GM19467 (cell line): ENCODE data around the gene OR2T8.

Experiments
- ATAC-seq: cut with Tn5 transposase; IDR thresholded peaks from one replicate; pipeline ENCODE4 v1.9.1; 2021; ENCODE audit warnings: mild to moderate bottlenecking, moderate library complexity; ENCODE audit not compliant: unreplicated experiment

The OR2T8 gene, protein sequence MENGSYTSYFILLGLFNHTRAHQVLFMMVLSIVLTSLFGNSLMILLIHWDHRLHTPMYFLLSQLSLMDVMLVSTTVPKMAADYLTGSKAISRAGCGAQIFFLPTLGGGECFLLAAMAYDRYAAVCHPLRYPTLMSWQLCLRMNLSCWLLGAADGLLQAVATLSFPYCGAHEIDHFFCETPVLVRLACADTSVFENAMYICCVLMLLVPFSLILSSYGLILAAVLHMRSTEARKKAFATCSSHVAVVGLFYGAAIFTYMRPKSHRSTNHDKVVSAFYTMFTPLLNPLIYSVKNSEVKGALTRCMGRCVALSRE

DNA sequence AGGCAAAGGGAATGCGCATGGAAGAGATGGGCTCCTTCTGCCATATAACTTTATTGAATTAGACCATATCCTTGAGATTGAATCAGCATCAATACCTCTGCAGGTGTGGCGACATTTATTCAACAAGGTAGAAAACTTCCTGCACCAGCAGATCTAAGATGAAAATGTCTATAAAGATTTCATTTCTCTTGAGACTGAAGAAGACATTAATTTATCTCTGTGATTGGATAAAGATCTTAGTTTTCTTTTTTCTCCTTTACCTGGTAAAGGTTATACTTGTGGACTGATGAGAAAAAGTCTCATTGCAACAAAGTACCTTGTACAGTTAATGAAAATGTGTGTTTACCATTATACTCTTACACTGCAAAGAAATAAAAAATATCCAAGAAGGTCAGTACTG, at the start of gene OR2T8:
Gene OR2T8, plus strand, starts transcription at position 301 of the 400 bp plus-strand sequence. CDS start 766 bp downstream, outside the sequence.
- no peak for ATAC-seq

DNA sequence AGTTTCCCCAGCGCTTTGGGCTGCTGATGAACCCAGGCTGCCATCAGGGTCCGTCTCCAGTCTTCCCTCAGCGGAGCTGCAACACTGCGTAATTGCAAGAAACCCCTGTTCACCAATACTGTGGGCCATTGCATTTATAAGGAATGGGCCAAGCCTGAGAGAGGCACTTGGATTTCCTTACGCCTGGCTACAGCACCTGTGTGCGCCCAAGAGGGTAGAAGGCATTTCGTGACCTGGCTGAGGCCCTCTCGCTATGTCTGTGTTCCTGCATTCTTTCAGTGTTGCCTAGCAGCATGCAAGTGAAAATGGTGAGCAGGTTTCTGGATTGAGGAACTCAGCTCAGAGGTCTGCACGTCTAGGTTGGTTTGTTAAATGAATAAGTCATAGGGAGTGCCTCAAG, 36.7 kb upstream of the OR2T8 start:
- no peak for ATAC-seq

DNA sequence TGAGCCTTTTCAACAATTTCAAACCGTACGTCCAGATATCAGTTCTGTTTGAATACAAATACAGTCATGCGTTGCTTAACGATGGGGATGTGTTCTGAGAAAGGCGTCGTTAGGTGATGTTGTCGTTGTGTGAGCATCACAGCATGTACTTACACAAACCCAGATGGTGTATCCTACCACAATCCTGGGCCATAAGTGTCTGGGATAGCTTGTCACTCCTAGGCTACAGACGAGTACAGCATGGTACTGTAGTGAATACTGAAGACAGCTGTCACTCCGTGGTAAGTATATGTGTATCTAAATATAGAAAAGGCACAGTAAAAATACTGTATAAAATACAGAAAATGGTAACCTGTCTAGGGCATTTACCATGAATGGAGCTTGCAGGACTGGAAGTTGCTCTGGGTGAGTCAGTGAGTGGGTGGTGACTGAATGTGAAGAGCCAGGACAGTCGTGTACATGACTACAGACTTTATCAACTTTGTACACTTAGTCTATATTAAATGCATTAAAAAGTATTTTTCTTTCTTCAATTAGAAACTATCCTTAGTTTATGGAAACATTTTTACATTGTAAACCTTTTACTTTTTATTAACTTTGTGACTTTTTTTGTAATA, 35.1 kb upstream of the OR2T8 start:
- no peak for ATAC-seq

DNA sequence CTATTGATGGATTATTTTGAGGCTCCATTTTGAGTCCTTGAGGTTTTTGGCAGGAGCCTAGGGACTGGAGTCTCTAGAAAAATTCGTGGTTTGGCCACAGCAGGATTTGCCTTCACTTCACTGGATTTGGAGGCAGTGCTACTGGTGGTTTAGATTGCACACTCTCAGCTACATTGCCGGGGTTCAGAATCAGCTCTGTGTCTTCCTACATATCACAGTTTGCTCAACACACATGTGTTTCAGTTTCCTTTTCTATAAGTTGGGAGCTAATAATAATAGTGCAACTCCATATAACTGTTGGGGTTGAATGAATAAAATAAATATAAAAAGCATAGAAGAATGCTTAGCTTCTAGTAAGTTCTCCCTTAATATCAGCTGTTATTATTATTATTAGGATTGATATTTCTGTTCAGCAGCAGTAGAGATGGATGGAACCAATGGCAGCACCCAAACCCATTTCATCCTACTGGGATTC, 24.9 kb upstream of the OR2T8 start, which contains the start of gene OR2W3:
Gene OR2W3, plus strand, starts transcription at position 425 of the 475 bp plus-strand sequence. Its CDS starts 0 bp downstream, at position 425.
- ATAC-seq = no peak

DNA sequence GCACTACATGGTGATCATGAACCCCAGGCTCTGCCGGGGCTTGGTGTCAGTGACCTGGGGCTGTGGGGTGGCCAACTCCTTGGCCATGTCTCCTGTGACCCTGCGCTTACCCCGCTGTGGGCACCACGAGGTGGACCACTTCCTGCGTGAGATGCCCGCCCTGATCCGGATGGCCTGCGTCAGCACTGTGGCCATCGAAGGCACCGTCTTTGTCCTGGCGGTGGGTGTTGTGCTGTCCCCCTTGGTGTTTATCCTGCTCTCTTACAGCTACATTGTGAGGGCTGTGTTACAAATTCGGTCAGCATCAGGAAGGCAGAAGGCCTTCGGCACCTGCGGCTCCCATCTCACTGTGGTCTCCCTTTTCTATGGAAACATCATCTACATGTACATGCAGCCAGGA, 24.1 kb upstream of the OR2T8 start:
- no peak for ATAC-seq

DNA sequence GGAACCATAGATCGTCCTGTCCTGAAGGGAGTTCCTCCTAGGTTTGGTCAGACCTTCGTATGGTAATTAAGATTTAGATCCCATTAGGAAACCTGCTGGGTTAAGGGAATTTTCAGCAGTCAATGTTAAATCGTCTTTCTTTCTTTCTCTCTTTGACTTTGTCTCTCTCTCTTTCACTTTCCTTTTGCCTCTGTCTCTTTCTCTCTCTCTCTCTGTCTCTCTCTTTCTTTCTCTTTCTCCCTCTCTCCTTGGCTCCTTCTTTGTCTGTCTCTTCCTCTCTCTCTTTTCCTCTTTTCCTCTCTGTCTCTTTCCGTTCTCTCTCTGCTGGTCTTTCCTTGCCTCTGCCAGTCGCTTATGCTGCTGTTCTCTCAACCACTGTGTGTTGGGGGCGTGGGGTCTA, 15.9 kb upstream of the OR2T8 start:
- no peak for ATAC-seq

DNA sequence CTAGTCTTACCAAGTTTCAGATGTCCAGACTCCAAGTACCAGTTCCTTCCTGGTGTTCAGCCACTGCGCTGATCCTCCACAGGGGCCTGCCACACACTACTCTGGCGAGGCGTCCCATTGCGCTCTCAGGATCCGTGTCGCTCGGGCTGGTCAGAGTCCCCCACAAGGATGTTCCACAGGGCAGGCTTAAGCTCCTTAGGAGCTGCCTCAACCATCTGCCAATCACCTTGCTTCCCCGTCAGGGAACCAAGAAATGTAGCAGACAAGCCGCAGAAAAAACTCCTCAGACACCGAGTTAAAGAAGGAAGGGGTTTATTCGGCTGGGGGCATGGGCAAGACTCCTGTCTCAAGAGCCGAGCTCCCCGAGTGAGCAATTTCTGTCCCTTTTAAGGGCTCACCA, 14.9 kb upstream of the OR2T8 start:
- no peak for ATAC-seq

DNA sequence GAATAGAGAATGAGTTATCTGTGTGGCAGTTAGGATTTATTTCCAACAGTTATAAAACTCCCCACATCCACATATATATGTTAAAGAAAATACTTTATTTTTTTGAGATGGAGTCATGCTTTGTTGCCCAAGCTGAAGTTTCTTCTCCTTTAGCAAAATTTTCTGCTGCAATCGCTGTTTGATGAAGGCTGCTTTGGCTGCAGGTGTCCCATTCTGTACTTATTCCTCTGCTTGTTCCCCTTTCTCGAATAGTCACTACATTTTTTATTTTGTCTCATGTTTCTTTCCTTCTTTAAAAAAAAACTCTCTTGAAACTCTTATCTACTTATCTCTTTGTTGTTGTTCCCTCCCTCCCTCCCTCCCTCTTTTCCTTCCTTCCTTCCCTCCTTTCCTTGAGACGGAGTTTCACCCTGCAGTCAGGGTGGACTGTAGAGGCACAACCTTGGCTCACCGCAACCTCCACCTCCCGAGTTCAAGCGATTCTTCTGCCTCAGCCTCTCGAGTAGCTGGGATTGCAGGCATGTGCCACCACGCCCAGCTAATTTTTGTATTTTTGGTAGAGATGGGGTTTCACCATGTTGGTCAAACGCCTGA, 14.0 kb upstream of the OR2T8 start:
- ATAC-seq = no peak

DNA sequence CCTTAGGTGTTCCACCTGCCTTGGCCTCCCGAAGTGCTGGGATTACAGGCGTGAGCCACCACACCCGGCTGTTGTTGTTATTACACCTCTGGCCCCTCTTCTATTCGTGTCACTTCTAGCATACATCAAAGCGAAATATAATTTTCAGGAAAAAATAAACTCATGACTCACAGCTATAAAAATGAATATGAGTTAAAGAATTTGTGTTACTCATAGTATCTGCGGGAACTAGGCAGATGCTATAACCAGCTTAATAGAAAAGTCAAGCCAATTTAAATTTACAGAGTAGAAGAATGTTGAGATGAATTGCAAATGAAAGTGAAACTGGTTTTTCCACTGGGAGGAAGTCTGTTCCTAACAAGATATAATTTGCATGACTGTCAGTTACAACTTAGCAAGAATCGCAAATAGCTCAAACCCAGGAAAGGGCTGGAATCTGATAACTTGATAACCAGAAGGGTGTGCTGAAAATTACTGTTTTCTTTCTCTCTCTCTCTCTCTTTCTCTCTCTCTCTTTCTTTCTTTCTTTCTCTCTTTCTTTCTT, 13.5 kb upstream of the OR2T8 start:
- ATAC-seq = no peak

DNA sequence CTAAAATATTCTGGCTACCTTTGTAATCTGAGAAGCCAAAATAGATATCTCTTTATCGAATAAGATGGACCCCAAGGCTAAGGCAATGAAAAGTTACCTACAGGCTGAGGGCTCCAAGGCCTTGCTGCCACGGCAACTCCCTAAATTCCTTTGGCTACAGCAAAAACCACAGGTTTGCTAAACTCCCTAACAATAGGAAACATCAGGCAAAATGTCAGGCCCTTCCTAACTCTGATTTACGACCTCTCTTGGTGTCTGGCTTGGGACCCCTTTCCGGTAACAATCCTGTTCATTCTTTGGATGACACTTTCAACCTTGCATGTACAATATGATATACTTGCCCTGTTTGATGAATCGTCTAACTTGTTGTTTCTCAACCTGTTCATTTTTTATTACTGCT, 11.3 kb upstream of the OR2T8 start:
- no peak for ATAC-seq

DNA sequence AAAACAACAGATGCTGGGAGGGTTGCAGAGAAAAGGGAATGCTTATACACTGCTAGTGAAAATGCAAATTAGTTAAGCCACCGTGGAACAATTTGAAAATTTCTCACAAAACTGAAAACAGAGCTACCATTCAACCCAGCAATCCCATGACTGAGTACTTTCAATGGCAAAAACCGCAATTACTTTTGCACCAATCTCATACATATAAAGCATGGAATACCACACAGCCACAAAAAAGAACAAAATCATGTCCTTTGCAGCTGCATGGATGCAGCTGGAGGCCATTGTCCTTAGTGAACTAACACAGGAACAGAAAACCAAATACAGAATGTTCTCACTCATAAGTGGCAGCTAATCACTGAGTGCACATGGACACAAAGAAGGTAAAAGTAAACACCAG, 6.3 kb upstream of the OR2T8 start:
- no peak for ATAC-seq

DNA sequence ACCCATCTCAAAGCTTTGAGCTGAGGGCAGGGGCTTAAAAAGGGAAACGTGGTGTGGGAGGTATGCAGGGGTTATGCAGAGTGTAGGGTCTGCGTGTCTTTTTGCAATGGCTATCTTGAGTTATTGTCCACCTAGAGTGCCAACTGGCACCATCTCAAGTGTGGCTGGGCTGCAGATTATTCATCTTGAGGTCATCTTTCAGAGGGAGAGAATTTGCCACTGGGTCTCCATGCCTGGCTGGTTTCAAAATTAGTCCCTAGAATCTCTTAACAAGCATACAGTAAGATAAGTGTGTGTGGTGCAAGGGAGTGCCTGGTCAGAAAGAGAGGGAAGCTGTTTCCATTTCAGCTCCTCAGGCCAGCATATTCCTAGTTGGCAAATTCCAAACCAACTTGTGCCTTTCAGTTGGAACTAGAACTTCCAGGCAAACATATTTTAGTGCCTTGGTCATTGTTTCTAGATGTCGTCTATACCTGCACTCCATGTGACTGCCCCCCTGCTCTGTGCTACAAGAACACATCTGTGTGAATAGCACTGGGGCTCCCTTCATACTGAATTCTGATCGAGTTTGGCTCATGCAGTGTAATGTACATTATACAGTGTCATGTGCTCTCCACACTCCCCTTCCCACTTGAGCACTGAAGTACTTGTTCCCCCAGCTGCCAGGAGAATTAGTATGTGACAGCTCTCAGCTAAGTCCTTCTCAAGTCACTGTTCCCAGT, 5.0 kb upstream of the OR2T8 start:
- no peak for ATAC-seq

DNA sequence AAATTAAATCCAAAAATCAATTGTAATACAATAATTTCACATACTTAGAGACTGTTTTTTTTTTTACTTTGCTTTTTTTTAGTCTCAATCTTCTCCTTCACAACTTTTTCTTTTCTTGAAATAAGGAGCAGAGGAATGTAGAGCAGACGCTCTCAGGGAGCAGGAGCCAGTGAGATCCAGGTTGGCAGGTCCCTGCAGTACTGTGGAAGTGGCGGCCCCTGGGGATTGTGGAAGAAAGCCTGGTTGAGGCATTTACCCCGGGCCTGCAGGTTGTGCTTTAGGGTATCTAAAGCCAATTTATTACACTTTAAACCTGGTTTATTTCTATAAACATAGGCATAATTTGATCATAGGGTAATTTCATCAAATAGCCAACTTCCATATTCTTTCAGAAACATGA, 3.9 kb downstream of the OR2T8 start:
- ATAC-seq = no peak

DNA sequence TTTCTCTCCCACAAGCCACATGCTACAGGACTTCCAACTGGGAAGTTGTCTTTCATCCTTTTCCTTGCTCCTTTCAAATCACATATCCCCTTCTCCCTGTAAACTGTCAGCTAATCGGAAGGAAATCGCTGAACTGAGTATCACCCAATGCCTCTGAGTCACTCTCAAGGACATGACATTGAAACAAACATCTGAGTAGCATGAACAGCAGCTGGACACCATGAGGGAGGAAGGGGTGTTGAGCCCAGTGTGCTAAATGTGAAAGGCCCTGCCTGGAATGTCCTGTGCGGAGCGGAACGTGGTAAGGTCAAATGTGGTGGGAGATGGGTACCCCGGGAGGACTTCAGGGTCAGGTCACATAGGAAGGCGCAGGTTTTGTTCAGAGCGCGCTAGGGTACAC, 4.8 kb downstream of the OR2T8 start, which contains the start of gene OR2AJ1:
Gene OR2AJ1, plus strand, starts transcription at position 22 of the 400 bp plus-strand sequence. CDS start 8,880 bp downstream, outside the sequence.
- no peak for ATAC-seq

DNA sequence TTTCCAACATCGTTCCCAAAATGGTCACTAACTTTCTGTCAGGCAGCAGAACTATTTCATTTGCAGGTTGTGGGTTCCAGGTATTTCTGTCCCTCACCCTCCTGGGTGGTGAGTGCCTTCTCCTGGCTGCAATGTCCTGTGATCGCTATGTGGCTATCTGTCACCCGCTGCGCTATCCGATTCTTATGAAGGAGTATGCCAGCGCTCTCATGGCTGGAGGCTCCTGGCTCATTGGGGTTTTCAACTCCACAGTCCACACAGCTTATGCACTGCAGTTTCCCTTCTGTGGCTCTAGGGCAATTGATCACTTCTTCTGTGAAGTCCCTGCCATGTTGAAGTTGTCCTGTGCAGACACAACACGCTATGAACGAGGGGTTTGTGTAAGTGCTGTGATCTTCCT, 13.9 kb downstream of the OR2T8 start:
- ATAC-seq = no peak

DNA sequence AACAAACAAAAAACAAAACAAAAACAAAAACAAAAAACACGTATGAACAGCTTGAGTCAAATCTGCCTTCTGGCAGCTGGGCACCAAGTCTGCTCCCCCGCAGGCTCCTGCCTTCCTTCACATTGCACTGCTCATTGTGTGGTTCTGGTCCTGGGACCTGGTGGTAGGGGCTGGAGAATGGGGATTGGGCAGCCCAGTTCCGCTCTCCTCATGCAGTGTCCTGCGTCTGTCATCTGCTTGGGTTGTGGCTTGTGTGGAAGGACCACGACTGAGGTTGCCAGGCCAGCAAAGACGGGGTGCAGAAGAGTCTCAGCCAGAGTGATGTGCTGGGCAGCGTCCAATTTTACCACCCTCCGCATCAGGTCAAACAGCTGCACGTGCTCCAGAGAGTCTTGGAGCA, 15.7 kb downstream of the OR2T8 start:
- ATAC-seq = no peak

DNA sequence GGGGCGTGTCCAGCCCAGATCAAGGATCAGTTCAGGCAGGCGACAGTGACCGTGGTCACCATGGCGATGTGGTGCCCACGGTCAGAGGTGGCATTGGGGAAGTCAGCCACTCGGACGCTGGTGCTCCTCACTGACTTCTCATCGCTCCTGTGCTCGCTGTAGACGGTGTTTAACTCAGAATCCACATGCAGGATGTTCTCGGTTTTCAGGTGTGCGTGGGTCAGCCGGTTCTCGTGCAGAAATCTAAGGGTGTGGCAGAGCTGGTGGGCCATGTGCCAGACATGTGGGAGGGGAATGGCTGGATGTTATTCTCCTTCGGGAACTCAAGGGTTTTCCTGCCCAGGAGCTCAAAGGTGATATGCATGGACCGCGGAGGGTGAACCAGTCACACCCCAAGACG, 16.4 kb downstream of the OR2T8 start:
- ATAC-seq = no peak

DNA sequence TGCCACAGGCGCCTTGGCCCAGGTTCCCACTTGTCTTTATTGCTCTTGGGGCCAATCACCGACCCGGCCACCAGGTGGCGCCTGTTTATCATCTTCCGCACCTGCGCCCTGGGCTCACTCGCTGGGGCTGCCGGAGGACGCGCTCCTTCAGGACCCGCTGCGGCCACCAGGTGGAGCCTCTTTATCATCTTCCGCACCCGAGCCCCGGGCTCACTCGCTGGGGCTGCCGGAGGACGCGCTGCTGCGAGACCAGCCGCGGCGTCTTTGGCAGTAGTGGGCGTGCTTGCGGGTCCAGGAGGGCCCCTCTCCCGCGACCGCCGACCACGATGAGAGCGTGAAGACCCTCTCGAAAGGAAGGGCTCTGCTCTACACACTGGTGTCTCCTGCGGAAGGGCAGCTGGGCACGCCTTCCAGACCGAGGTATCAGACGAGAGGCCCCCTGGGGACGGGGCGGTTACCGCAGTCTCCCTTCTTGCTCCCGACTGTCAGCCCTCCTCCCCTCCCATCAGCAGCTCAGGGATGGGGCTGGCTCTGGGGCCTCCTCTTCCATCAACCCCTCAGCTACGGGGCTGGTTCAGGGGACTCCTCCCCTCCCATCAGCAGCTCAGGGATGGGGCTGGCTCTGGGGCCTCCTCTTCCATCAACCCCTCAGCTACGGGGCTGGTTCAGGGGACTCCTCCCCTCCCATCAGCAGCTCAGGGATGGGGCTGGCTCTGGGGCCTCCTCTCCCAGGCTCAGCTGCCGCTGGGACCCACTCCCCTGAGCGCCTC, 17.1 kb downstream of the OR2T8 start:
- peak; percentile 100 for ATAC-seq

DNA sequence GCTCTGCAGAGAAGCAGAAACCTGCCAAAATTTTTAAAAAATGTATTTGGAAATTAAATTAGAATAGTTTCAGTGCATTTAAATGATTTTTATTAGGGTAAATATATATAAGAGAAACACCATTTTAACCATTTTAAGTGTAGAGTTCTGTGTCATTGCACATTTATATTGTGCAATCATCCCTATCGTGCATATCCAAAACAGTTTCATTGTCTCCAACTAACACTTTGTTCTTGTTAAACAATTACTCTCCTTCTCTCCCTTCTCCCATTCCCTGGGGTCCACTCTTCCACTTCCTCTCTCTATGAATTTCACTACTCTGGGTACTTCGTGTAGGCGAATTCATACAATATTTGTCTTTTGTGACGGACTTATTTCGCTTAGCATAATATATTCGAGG, 22.6 kb downstream of the OR2T8 start:
- ATAC-seq = no peak

DNA sequence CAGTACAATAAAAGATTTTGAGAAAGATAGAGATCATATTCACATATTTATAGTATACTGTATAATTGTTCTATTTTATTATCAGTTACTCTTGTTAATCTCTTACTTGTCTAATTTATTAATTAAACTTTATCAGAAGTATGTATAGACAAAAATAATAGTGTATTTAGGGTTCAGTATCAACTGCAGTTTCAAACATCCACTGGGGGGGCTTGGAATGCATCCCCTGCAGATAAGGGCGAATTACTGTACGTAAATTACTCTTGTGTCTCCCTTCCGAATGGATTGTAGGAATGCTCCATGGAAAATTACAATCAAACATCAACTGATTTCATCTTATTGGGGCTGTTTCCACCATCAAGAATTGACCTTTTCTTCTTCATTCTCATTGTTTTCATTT, 28.5 kb downstream of the OR2T8 start, which contains the start of gene OR2L8:
Gene OR2L8, plus strand, starts transcription at position 301 of the 400 bp plus-strand sequence. Its CDS starts 0 bp downstream, at position 301.
- no peak for ATAC-seq
